Mesodermal cell (in vitro differentiated cells): ENCODE measurements around the gene BUD13. TPM values are rescaled to one million over a fixed set of nuclear protein-coding genes. Genes with fewer than 3 reads are reported as not detected.

Experiments used
- H3K27ac ChIP-seq: 2 replicates; pipeline ENCODE4 v1.7.0; 2013; ENCODE audit warnings: mild to moderate bottlenecking, low read depth, low read length, moderate library complexity; ENCODE audit not compliant: severe bottlenecking
- H3K36me3 ChIP-seq: 2 replicates; pipeline ENCODE4 v1.7.1; 2013; ENCODE audit warnings: mild to moderate bottlenecking, low read length, moderate library complexity; ENCODE audit not compliant: control insufficient read depth, insufficient read depth
- H3K4me1 ChIP-seq: one replicate; pipeline ENCODE4 v1.7.1; 2013; ENCODE audit warnings: mild to moderate bottlenecking, low read length; ENCODE audit not compliant: insufficient read depth, control insufficient read depth, poor library complexity, severe bottlenecking
- H3K4me3 ChIP-seq: 2 replicates; pipeline ENCODE4 v1.7.0; 2013; ENCODE audit warnings: low read length, control low read depth, mild to moderate bottlenecking; ENCODE audit not compliant: insufficient read depth, poor library complexity, severe bottlenecking; ENCODE audit errors: extremely low read depth
- H3K9me3 ChIP-seq: 2 replicates; pipeline ENCODE4 v1.7.1; 2013; ENCODE audit warnings: mild to moderate bottlenecking, low read length, moderate library complexity; ENCODE audit not compliant: control insufficient read depth
- WGBS, 2 experiments: methylation state at CpG; one replicate each; pipeline ENCODE4 v1.1.5; 2013; ENCODE audit warnings: missing lambda C conversion rate in 2 of 2; ENCODE audit not compliant: insufficient coverage in 2 of 2; 5-methylcytosine and 5-hydroxymethylcytosine counted together
- polyA plus RNA-seq, 2 experiments: library from polyadenylated mRNA; stranded (reverse); fragments of 50-300 nt; gene quantifications; one replicate each; pipeline ENCODE4 v1.2.3, GENCODE V29; 2013

The BUD13 gene
- polyA plus RNA-seq (2013, experiment 1 of 2), result 20.3 TPM
- 19.0 TPM for polyA plus RNA-seq (2013, experiment 2 of 2)

- no peaks in the 10 kb centered on the region for H3K9me3 ChIP-seq
- peak within 1 kb of the TSS; percentile 82 for H3K4me3 ChIP-seq
- peak within 1 kb of the TSS; percentile 89 for H3K27ac ChIP-seq
- H3K4me1 ChIP-seq, result peaks cover 8% of the 10 kb centered on the region
- 0% methylated on average over 55 to 58 of the region's 73 CpGs for WGBS, 2 experiments
- peaks cover 28% of the 10 kb centered on the region for H3K36me3 ChIP-seq
Measured at GRCh38 chr11:116772443-116773202, at the start of gene BUD13. Gene BUD13 (minus strand): TSS chr11:116772987. CDS start chr11:116772964, 23 bp downstream.

DNA sequence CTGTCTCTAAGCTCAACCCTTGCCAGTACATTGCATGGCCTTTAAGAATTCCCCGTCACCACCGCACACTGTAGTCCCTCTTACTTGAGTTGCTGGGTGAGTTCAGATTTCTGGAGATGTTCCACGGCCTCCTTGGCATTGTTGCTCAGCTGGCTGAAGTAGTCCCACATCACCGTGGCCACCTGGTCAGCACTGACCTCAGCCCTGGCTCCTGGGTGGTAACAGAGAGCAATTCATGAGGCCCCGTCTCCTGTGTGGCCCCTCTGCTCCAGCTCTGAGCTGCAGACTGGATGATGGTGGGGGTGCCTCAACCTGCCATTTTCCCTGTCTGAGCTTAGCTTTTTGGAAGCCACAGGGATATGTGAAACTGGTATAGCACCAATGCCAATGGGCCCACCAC, 49.8 kb upstream of the BUD13 start:
- H3K36me3 ChIP-seq, result no peaks in the 10 kb centered on the region
- no peaks in the 10 kb centered on the region for H3K9me3 ChIP-seq
- no peak overlapping the region for H3K4me3 ChIP-seq
- no peak overlapping the region for H3K27ac ChIP-seq
- H3K4me1 ChIP-seq, result no peaks in the 10 kb centered on the region
- WGBS, 2 experiments, result 56 to 85% methylated on average over 2 to 3 of the region's 5 CpGs

- WGBS, 2 experiments, result 93 to 94% methylated on average over 47 to 49 of the region's 51 CpGs
- H3K4me1 ChIP-seq, result no peaks in the 10 kb centered on the region
- no peak overlapping the region for H3K27ac ChIP-seq
- no peaks in the 10 kb centered on the region for H3K9me3 ChIP-seq
- no peak overlapping the region for H3K4me3 ChIP-seq
- no peaks in the 10 kb centered on the region for H3K36me3 ChIP-seq
Measured at GRCh38 chr11:116821050-116821918, 48.5 kb upstream of the BUD13 start.

- WGBS, 2 experiments, result 92% methylated on average over 7 to 8 of the region's 9 CpGs
- H3K4me3 ChIP-seq, result no peak overlapping the region
- H3K4me1 ChIP-seq, result no peaks in the 10 kb centered on the region
- H3K9me3 ChIP-seq, result no peaks in the 10 kb centered on the region
- H3K27ac ChIP-seq, result no peak overlapping the region
- no peaks in the 10 kb centered on the region for H3K36me3 ChIP-seq
Measured at GRCh38 chr11:116819049-116819448, 46.3 kb upstream of the BUD13 start.

DNA sequence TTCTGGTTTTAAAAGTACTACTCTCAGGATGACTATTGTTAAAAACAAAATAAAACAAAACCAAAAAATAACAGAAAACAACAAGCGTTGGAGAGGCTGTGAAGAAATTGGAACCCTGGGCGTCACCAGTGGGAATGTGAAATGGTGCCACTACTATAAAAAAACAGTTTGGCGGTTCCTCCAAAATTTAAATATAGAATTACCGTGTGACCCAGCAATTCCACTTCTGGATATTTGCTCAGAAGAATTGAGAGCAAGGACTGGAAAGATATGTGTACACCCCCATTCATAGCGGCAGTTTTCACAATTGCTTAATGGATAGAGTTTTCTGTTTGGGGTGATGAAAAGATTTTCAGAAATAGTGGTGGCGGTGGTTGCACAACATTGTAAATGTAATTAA, 41.7 kb upstream of the BUD13 start:
- Histone ChIP-seq H3K36me3 (no peaks in the 10 kb centered on the region), H3K4me1 (no peaks in the 10 kb centered on the region), H3K4me3 (no peak overlapping the region), H3K9me3 (no peaks in the 10 kb centered on the region), H3K27ac (no peak overlapping the region)
- WGBS, 2 experiments, result 100% methylated on average over 3 of the region's 6 CpGs; no CpG with 5 or more reads in 1 of the 2 experiments

- Histone ChIP-seq H3K36me3 (no peaks in the 10 kb centered on the region), H3K4me1 (no peaks in the 10 kb centered on the region), H3K9me3 (no peaks in the 10 kb centered on the region), H3K4me3 (no peak overlapping the region), H3K27ac (no peak overlapping the region)
- 79 to 82% methylated on average over 3 to 4 of the region's 5 CpGs for WGBS, 2 experiments
Measured at GRCh38 chr11:116813781-116814471, 41.1 kb upstream of the BUD13 start.

DNA sequence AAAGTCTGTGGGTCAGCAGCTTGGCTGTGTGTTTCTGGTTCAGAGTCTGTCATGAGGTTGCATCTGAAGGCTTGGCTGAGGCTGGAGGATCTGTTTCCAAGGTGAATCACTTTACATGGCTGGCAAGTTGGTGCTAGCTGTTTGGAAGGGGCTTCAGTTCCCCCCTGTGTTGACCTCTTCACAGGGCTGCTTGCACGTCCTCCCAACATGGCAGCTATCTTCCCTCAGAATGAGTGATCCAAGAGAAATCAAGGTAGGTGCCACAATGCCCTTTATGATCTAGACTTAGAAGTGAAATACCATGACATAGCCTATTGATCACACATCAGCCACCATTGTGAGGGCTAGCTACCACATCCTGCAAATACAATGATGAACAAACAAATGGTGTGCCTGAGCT, 40.4 kb upstream of the BUD13 start:
- 100% methylated on average over 1 of the region's 1 CpG for WGBS, 2 experiments
- Histone ChIP-seq H3K4me1 (no peaks in the 10 kb centered on the region), H3K27ac (no peak overlapping the region), H3K36me3 (no peaks in the 10 kb centered on the region), H3K4me3 (no peak overlapping the region), H3K9me3 (no peaks in the 10 kb centered on the region)

- no peaks in the 10 kb centered on the region for H3K36me3 ChIP-seq
- H3K27ac ChIP-seq, result no peak overlapping the region
- WGBS, 2 experiments, result no CpG with 5 or more reads among the region's 4 CpGs
- H3K9me3 ChIP-seq, result no peaks in the 10 kb centered on the region
- H3K4me3 ChIP-seq, result no peak overlapping the region
- H3K4me1 ChIP-seq, result no peaks in the 10 kb centered on the region
Measured at GRCh38 chr11:116812109-116812508, 39.3 kb upstream of the BUD13 start.

DNA sequence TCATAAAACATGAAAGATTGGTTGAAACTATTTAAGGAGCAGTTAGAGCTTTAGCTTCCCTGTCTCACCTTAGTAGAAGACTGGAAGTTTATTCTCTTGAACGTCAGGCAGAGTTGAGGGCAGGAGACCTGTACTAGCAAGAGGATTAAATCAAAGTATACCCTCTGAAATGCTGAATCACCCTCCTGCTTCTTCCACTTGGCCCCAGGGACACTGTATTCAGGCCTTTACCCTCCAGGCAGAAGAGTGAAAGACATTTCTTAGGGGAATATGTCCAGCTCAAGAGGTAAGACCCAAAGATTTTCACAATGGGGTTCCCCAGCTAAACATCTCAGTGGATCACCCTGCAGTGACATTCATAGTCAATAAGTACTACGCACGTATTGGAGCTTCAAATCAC, 38.4 kb upstream of the BUD13 start:
- H3K9me3 ChIP-seq, result no peaks in the 10 kb centered on the region
- 80 to 94% methylated on average over 3 of the region's 3 CpGs for WGBS, 2 experiments
- no peak overlapping the region for H3K4me3 ChIP-seq
- H3K4me1 ChIP-seq, result no peaks in the 10 kb centered on the region
- H3K27ac ChIP-seq, result no peak overlapping the region
- no peaks in the 10 kb centered on the region for H3K36me3 ChIP-seq

DNA sequence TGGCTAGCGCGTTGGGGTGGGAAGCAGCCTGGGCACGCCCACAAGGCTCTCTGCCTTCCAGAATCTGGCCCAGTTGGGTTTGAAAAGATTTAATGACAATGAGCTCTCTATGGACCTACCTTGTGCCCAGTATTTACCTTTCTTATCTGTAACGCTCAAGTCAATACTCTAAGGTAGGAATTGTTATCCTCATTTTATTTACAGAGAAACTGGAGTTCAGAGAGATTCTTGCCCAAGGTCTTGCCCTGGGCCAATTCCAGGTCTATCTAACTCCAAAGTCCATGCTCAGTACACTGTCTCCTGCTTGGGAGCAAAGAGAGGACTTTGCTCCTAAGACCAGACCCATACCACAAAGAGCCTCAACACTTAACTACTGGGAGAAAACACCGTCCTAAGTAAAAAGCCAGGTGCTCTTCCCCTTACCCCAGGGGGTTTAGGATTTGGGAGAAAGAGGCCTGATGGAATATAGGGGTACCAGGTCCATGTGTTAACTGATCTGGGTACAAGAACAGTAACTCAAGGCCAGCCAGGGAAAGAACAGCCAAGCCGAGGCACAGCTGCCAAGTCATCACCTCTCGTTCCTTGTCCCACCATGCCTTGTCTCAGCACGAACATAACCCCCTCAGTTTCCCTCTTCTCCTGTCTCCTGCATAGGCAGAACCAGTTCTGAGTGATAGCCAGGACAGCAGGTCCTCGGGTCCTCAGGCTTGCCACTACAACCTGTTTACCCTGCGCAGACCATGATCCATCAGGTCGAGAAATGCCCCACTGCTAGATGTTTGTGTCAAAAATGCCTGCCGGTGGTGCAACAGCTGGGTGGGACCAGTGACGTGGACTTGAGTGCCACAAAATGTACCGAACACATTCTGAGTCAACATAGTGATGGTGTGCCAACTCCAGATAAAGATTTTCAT, 35.7 kb upstream of the BUD13 start:
- no peaks in the 10 kb centered on the region for H3K4me1 ChIP-seq
- 76 to 83% methylated on average over 9 of the region's 14 CpGs for WGBS, 2 experiments
- H3K4me3 ChIP-seq, result no peak overlapping the region
- H3K36me3 ChIP-seq, result no peaks in the 10 kb centered on the region
- H3K9me3 ChIP-seq, result no peaks in the 10 kb centered on the region
- H3K27ac ChIP-seq, result no peak overlapping the region
